ENCODE results near the gene ACR.

Gene ACR

GRCh38 chr22:50700387-50701075, 37.5 kb upstream of the ACR start:
- H3K27ac Mint-ChIP-seq, result no peak overlapping the region
- no peaks in the 10 kb centered on the region for H3K4me1 Mint-ChIP-seq
- H3K36me3 Mint-ChIP-seq, result no peaks in the 10 kb centered on the region
- ATAC-seq, result no peak
- H3K9me3 Mint-ChIP-seq, result no peaks in the 10 kb centered on the region
- H3K4me3 Mint-ChIP-seq, result no peak overlapping the region
- peaks cover 50% of the 10 kb centered on the region for H3K27me3 Mint-ChIP-seq

- Mint-ChIP-seq H3K4me3 (no peak overlapping the region), H3K4me1 (no peaks in the 10 kb centered on the region), H3K36me3 (no peaks in the 10 kb centered on the region), H3K27ac (no peak overlapping the region), H3K9me3 (no peaks in the 10 kb centered on the region), H3K27me3 (peaks cover 49% of the 10 kb centered on the region)
- ATAC-seq, result no peak
Observed at GRCh38 chr22:50701076-50701419, 37.0 kb upstream of the ACR start.

- no peak for ATAC-seq
- no peak overlapping the region for H3K4me3 Mint-ChIP-seq
- H3K27ac Mint-ChIP-seq, result no peak overlapping the region
- H3K36me3 Mint-ChIP-seq, result no peaks in the 10 kb centered on the region
- no peaks in the 10 kb centered on the region for H3K9me3 Mint-ChIP-seq
- no peaks in the 10 kb centered on the region for H3K4me1 Mint-ChIP-seq
- peaks cover 44% of the 10 kb centered on the region for H3K27me3 Mint-ChIP-seq
Observed at GRCh38 chr22:50701428-50702154, 36.4 kb upstream of the ACR start.

- Mint-ChIP-seq H3K27ac (no peak overlapping the region), H3K36me3 (no peaks in the 10 kb centered on the region), H3K27me3 (peaks cover 42% of the 10 kb centered on the region), H3K4me1 (no peaks in the 10 kb centered on the region), H3K4me3 (no peak overlapping the region), H3K9me3 (no peaks in the 10 kb centered on the region)
- ATAC-seq, result no peak
Observed at GRCh38 chr22:50702261-50702671, 35.7 kb upstream of the ACR start.

DNA sequence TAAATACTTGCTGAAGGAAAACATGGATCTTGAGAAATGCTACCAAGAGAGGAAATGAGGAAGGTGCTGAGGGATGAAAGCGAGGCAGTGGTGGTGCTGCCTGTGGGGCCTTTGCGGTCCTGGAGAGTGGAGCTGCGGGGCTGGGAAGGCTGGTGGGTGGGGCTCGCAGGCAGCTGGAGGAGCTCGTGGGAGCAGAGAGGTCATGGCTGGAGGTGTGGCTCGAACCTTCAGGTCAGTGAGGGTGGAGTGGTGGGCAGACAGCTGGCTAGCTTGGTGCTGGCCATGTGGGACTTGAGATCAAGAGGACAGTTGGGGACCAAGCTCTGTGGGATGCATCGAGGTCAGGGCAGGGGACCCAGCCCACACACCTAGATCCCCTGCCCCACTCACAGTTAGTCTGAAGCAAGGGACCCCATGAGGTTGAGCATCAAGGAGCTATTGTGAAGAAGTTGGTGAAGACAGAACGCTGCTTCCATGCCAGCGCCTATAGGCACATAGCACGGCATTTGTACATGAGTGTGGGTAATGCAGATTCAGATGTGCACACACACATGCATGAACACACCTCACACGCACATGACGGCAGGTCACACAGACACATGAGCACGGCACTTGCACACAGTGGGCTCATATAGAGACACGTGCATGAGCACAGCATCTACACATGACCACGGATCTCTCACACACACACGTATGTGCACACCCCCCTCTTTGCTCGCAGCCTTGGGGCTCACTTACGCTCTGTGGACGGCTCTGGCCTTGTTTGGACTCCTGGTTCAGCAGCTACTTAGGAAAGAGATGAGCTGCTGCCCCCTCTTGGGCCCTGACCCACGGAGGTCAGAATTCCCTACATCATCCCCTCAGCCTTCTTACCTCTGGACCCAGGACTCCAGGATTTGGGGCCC, 34.9 kb upstream of the ACR start:
- no peak overlapping the region for H3K4me3 Mint-ChIP-seq
- no peak overlapping the region for H3K27ac Mint-ChIP-seq
- ATAC-seq, result no peak
- H3K9me3 Mint-ChIP-seq, result no peaks in the 10 kb centered on the region
- H3K4me1 Mint-ChIP-seq, result no peaks in the 10 kb centered on the region
- H3K27me3 Mint-ChIP-seq, result peaks cover 50% of the 10 kb centered on the region
- H3K36me3 Mint-ChIP-seq, result no peaks in the 10 kb centered on the region

DNA sequence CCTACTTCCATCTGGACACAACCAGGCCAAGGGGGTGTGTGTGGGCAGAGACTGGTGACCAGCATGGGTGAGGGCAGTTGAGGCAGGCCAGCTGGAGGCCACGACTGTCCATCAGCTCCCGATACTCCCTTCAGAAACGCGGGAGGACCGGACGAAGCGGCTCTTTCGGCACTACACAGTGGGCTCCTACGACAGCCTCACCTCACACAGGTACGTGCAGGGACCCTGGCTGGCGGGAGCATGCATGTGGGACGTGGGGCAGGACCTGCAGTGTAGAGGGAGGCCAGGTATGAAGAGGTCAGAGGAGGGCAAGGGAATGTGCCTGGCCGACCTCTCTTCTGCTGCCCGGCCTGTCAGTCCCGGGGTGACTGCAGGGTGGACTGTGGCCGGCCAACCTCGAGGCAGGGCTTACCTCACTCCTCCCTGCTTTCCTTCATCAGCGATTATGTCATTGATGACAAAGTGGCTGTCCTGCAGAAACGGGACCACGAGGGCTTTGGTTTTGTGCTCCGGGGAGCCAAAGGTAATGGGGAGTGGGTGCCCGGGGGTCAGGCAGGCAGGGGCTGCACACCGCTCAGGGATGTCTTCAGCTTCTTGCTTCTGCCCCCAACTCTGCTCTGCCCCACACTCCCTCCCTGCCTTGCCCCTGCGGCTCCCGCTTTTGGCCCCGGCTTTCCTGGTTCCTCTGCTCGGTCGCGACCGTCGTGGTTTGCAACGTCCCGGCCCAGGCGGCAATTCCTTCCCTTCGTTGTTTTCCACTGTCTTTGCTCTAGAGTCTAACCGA, 34.1 kb upstream of the ACR start:
- no peak overlapping the region for H3K27ac Mint-ChIP-seq
- ATAC-seq, result no peak
- no peak overlapping the region for H3K4me3 Mint-ChIP-seq
- no peaks in the 10 kb centered on the region for H3K9me3 Mint-ChIP-seq
- H3K4me1 Mint-ChIP-seq, result no peaks in the 10 kb centered on the region
- H3K27me3 Mint-ChIP-seq, result peaks cover 54% of the 10 kb centered on the region
- H3K36me3 Mint-ChIP-seq, result no peaks in the 10 kb centered on the region

DNA sequence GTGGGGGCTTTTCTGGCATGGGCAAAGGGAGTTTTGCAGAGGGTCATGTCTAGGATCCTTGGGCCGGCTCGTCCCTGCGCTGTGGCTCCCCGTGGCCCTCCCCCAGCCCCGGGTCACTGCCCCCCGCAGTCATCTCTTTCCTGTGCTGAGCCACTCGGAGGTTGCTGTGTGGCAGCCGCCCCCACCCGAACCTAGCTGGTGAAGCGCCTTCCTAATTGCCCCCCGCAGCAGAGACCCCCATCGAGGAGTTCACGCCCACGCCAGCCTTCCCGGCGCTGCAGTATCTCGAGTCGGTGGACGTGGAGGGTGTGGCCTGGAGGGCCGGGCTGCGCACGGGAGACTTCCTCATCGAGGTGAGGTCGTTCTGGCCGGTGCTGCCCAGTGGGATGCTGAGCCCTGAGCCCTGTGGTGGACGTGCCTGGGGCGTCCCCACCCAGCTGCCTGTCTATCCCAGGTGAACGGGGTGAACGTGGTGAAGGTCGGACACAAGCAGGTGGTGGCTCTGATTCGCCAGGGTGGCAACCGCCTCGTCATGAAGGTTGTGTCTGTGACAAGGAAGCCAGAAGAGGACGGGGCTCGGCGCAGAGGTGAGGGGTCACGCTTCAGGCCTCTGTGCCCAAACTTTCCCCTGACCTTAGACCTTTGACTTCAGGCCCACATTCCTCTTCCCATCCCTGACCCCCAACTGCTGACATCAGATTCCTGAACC, 33.3 kb upstream of the ACR start:
- no peaks in the 10 kb centered on the region for H3K9me3 Mint-ChIP-seq
- H3K27me3 Mint-ChIP-seq, result peaks cover 49% of the 10 kb centered on the region
- H3K27ac Mint-ChIP-seq, result no peak overlapping the region

DNA sequence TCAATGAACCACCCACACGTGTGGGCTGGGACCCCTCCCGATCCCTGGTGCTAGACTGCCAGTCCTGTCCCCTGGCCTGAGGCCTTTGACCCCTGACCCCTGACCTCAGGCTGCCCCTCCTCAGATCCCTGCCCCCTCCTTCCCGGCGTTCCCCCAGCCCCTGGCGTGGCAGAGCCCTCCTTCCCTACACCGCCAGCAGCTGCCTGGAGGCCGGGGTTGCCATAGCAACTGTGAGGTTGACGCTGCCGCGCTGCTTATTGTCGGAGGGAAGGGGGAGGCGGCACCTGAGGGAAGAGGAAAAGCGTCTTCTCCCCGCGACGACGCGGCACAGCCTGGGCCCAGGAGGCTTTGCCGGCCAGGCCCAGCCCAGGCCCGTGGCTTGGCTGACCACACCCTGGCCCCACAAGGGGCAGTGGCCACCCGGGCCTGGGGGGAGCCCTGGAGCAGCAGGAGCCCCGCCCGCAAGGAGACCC, 32.7 kb upstream of the ACR start:
- no peak for ATAC-seq
- Mint-ChIP-seq H3K9me3 (no peaks in the 10 kb centered on the region), H3K27ac (no peak overlapping the region), H3K27me3 (peaks cover 43% of the 10 kb centered on the region), H3K4me1 (no peaks in the 10 kb centered on the region), H3K4me3 (no peak overlapping the region), H3K36me3 (no peaks in the 10 kb centered on the region)

More for the DNA sequence above, 33.3 kb upstream of the ACR start:
- no peaks in the 10 kb centered on the region for H3K36me3 Mint-ChIP-seq
- H3K4me1 Mint-ChIP-seq, result no peaks in the 10 kb centered on the region
- no peak for ATAC-seq
- H3K4me3 Mint-ChIP-seq, result no peak overlapping the region

GRCh38 chr22:50705851-50706351, 32.1 kb upstream of the ACR start:
- H3K4me1 Mint-ChIP-seq, result no peaks in the 10 kb centered on the region
- H3K36me3 Mint-ChIP-seq, result no peaks in the 10 kb centered on the region
- peaks cover 3% of the 10 kb centered on the region for H3K9me3 Mint-ChIP-seq
- ATAC-seq, result no peak
- no peak overlapping the region for H3K4me3 Mint-ChIP-seq
- H3K27me3 Mint-ChIP-seq, result peaks cover 37% of the 10 kb centered on the region
- no peak overlapping the region for H3K27ac Mint-ChIP-seq

- Mint-ChIP-seq H3K4me3 (no peak overlapping the region), H3K4me1 (no peaks in the 10 kb centered on the region), H3K27me3 (peaks cover 35% of the 10 kb centered on the region), H3K36me3 (no peaks in the 10 kb centered on the region), H3K9me3 (peaks cover 4% of the 10 kb centered on the region), H3K27ac (no peak overlapping the region)
- no peak for ATAC-seq
Observed at GRCh38 chr22:50706481-50707125, 31.4 kb upstream of the ACR start.

- peaks cover 20% of the 10 kb centered on the region for H3K27me3 Mint-ChIP-seq
- no peak overlapping the region for H3K4me3 Mint-ChIP-seq
- ATAC-seq, result no peak
Observed at GRCh38 chr22:50708474-50708873, 29.5 kb upstream of the ACR start.

DNA sequence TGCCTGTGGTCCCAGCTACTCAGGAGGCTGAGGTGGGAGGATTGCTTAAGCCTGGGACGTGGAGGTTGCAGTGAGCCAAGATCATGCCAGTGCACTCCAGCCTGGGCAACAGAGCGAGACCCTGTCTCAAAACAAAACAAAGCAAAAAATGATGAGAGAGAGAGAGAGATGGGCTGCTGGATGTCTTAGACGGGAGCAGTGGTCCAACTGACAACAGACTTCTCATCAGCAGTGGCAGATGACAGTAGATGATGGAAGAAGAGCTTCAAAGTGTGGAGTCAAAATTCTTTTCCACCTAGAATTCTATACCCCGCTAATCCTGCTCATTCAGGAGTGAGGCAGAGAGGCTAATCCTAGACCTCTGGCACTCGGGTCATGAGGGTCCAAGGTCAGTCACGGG, 29.0 kb upstream of the ACR start:
- H3K9me3 Mint-ChIP-seq, result peaks cover 4% of the 10 kb centered on the region
- no peaks in the 10 kb centered on the region for H3K4me1 Mint-ChIP-seq
- no peak overlapping the region for H3K27ac Mint-ChIP-seq
- H3K36me3 Mint-ChIP-seq, result no peaks in the 10 kb centered on the region
- peaks cover 20% of the 10 kb centered on the region for H3K27me3 Mint-ChIP-seq
- H3K4me3 Mint-ChIP-seq, result no peak overlapping the region
- no peak for ATAC-seq

More at GRCh38 chr22:50708474-50708873, 29.5 kb upstream of the ACR start:
- no peaks in the 10 kb centered on the region for H3K4me1 Mint-ChIP-seq
- peaks cover 4% of the 10 kb centered on the region for H3K9me3 Mint-ChIP-seq
- no peak overlapping the region for H3K27ac Mint-ChIP-seq
- no peaks in the 10 kb centered on the region for H3K36me3 Mint-ChIP-seq

DNA sequence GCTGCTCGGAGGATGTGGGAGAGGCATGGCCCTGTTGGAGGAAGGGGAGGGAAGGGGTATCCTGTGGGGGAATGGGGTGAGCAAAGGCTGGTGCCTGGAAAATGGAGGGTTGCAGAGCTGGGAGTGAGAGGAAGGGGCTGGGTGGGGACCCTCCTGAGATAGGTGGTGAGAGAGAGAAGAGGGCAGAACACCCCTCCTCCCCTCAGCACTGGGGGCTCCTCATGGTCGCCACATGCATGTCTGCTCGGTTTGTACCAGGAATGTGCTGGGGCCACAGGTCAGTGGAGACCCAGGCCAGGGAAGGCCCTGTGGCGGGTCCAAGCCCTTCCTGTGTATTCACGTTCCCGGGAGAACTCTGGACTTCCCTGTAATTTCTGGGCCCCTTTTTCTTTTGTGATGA, 27.8 kb upstream of the ACR start:
- H3K4me3 Mint-ChIP-seq, result no peak overlapping the region
- H3K9me3 Mint-ChIP-seq, result peaks cover 4% of the 10 kb centered on the region
- H3K27ac Mint-ChIP-seq, result no peak overlapping the region
- no peak for ATAC-seq
- no peaks in the 10 kb centered on the region for H3K4me1 Mint-ChIP-seq
- H3K27me3 Mint-ChIP-seq, result peaks cover 23% of the 10 kb centered on the region
- H3K36me3 Mint-ChIP-seq, result no peaks in the 10 kb centered on the region

DNA sequence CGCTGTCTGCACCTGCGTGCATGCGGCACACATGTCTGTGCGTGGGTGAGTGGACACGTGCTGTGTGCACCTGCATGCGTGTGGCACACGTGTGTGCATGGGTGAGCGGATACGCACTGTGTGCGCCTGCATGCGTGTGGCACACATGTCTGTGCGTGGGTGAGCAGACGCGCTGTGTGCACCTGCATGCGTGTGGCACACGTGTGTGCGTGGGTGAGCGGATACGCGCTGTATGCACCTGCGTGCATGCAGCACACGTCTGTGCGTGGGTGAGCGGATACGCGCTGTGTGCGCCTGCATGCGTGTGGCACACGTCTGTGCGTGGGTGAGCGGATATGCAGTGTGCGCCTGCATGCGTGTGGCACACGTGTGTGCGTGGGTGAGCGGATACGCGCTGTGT, 27.1 kb upstream of the ACR start:
- Mint-ChIP-seq H3K27me3 (peaks cover 30% of the 10 kb centered on the region), H3K27ac (no peak overlapping the region), H3K4me1 (no peaks in the 10 kb centered on the region), H3K9me3 (peaks cover 4% of the 10 kb centered on the region), H3K36me3 (no peaks in the 10 kb centered on the region), H3K4me3 (no peak overlapping the region)
- ATAC-seq, result no peak

Measured in stimulated activated memory B cell treated with anti-CD40 and anti-IgM and Interleukin-4, amounts not matched to agents 10 μg/mL and 1 μg/mL and 100 μg/mL, for 72 hours (primary cell).